NB4 (cell line): ENCODE results near the gene SPATA16.

Experiments
- MYC ChIP-seq: IDR thresholded peaks from 2 replicates; pipeline ENCODE4 v1.6.1; 2011; ENCODE audit warnings: low read depth, low read length
- POLR2A ChIP-seq: IDR thresholded peaks from 2 replicates; pipeline ENCODE4 v1.6.1; 2011; ENCODE audit warnings: mild to moderate bottlenecking; ENCODE audit not compliant: insufficient read length; ENCODE audit errors: extremely low read depth
- TF ChIP-seq, protein P1 (sequence below): IDR thresholded peaks from one replicate; pipeline ENCODE4 v1.5.1; 2012; ENCODE audit warnings: low read depth, low read length
- TF ChIP-seq, protein P2 (sequence below): IDR thresholded peaks from 2 replicates; pipeline ENCODE4 v1.6.1; 2011; ENCODE audit warnings: low read depth, low read length

DNA sequence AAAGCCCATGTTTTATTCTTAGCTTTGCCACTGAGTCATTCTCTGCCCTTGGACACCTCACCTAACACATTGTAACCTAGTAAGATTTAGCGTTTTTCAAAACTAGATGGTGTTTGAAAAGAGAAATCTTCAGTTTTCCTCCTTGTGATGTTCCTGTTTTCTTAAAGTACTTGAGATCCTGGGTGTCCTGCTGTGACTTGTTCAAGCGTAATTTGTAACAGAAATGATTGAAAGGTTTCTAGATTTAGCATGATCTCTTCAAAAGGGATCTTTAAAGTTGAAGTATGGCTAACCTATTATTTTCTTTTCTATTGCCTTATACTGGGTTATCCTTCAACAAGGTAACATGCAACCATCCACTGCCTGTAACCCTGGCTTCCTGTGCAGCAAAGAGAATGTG is 32.6 kb upstream of the SPATA16 start:
- TF ChIP-seq POLR2A (no peak), MYC (no peak)
- TF ChIP-seq, protein P1, sequence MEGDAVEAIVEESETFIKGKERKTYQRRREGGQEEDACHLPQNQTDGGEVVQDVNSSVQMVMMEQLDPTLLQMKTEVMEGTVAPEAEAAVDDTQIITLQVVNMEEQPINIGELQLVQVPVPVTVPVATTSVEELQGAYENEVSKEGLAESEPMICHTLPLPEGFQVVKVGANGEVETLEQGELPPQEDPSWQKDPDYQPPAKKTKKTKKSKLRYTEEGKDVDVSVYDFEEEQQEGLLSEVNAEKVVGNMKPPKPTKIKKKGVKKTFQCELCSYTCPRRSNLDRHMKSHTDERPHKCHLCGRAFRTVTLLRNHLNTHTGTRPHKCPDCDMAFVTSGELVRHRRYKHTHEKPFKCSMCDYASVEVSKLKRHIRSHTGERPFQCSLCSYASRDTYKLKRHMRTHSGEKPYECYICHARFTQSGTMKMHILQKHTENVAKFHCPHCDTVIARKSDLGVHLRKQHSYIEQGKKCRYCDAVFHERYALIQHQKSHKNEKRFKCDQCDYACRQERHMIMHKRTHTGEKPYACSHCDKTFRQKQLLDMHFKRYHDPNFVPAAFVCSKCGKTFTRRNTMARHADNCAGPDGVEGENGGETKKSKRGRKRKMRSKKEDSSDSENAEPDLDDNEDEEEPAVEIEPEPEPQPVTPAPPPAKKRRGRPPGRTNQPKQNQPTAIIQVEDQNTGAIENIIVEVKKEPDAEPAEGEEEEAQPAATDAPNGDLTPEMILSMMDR = no peak
- TF ChIP-seq, protein P2, sequence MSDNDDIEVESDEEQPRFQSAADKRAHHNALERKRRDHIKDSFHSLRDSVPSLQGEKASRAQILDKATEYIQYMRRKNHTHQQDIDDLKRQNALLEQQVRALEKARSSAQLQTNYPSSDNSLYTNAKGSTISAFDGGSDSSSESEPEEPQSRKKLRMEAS = no peak
